NCI-H345 treated with DMSO at 0.1 percent for 48 hours (cell line): ENCODE measurements around the gene KRTAP10-6.
"Not testable (repeated sequence)": the region's sequence is repeated elsewhere in the genome, so short reads cannot be mapped to it uniquely, and the experiment has no call there.

Experiments used
- DNase-seq: peaks from one replicate; lab custom pipeline; 2025; ENCODE audit not compliant: unreplicated experiment; lab: John Stamatoyannopoulos, UW

Gene KRTAP10-6

GRCh38 chr21:44592446-44593311, at the start of gene KRTAP10-6:
Gene KRTAP10-6, minus strand, starts transcription at chr21:44592505. Its CDS starts 21 bp downstream, at chr21:44592484.
- DNase-seq: no peak

- DNase-seq: no peak
These were observed 48.5 kb upstream of the KRTAP10-6 start for GRCh38 chr21:44640761-44641160.

- DNase-seq: no peak
These were observed 47.0 kb upstream of the KRTAP10-6 start for GRCh38 chr21:44639331-44639655.

- not testable (repeated sequence) for DNase-seq
These were observed 46.4 kb upstream of the KRTAP10-6 start for GRCh38 chr21:44638506-44639330.

- DNase-seq: not testable (repeated sequence)
These were observed 45.6 kb upstream of the KRTAP10-6 start for GRCh38 chr21:44637851-44638348.

- no peak for DNase-seq
These were observed 44.9 kb upstream of the KRTAP10-6 start, which contains the start of gene KRTAP10-10 for GRCh38 chr21:44637018-44637850. Gene KRTAP10-10, plus strand, starts transcription at chr21:44637356. Its CDS starts 62 bp downstream, at chr21:44637418.

- DNase-seq: no peak
These were observed 44.1 kb upstream of the KRTAP10-6 start for GRCh38 chr21:44636209-44637017.

- DNase-seq: no peak
These were observed 39.8 kb upstream of the KRTAP10-6 start for GRCh38 chr21:44632067-44632466.

GRCh38 chr21:44630440-44630839, 38.1 kb upstream of the KRTAP10-6 start:
- DNase-seq: no peak

- DNase-seq: no peak
These were observed 36.5 kb upstream of the KRTAP10-6 start for GRCh38 chr21:44628707-44629391.

GRCh38 chr21:44627831-44628233, 35.5 kb upstream of the KRTAP10-6 start:
- DNase-seq: not testable (repeated sequence)

GRCh38 chr21:44627181-44627822, 35.0 kb upstream of the KRTAP10-6 start:
- not testable (repeated sequence) for DNase-seq

- DNase-seq: no peak
These were observed 34.4 kb upstream of the KRTAP10-6 start, which contains the start of gene KRTAP10-9 for GRCh38 chr21:44626673-44627143. Gene KRTAP10-9, plus strand, starts transcription at chr21:44627093. Its CDS starts 79 bp downstream, at chr21:44627172.

- no peak for DNase-seq
These were observed 34.0 kb upstream of the KRTAP10-6 start for GRCh38 chr21:44626262-44626661.

GRCh38 chr21:44625756-44626155, 33.5 kb upstream of the KRTAP10-6 start:
- no peak for DNase-seq

- no peak for DNase-seq
These were observed 31.3 kb upstream of the KRTAP10-6 start for GRCh38 chr21:44623575-44623974.

- no peak for DNase-seq
These were observed 27.6 kb upstream of the KRTAP10-6 start for GRCh38 chr21:44619886-44620285.

GRCh38 chr21:44618909-44619308, 26.6 kb upstream of the KRTAP10-6 start:
- no peak for DNase-seq

GRCh38 chr21:44618504-44618903, 26.2 kb upstream of the KRTAP10-6 start:
- DNase-seq: no peak
